Measurements from ENCODE around the gene PKP4.

- no peak for TF ChIP-seq CTCF (IDR thresholded peaks at IDR 0.05)
- TF ChIP-seq POLR2AphosphoS5 (IDR thresholded peaks at IDR 0.05) = no peak
- TF ChIP-seq POLR2A (IDR thresholded peaks at IDR 0.05) = no peak
- TF ChIP-seq EP300 (IDR thresholded peaks at IDR 0.05) = no peak
Observed at GRCh38 chr2:158582670-158583069, 125.9 kb downstream of the PKP4 start.
